NCI-H82 (cell line): ENCODE data around the gene HOXC10.

Experiments
- DNase-seq: peaks from one replicate; lab custom pipeline; 2025; lab: John Stamatoyannopoulos, UW

Gene HOXC10

GRCh38 chr12:53984901-53985691 lies at the start of gene HOXC10:
TSS of gene HOXC10 (plus strand) at chr12:53985146. CDS start at chr12:53985260, 114 bp downstream.
- peak; percentile 99 for DNase-seq

GRCh38 chr12:53935383-53936341 lies 49.3 kb upstream of the HOXC10 start:
- no peak for DNase-seq

GRCh38 chr12:53937099-53937498 lies 47.8 kb upstream of the HOXC10 start:
- DNase-seq: no peak

- DNase-seq: no peak
Measured at GRCh38 chr12:53937596-53938325, 47.2 kb upstream of the HOXC10 start.

GRCh38 chr12:53938326-53939140 lies 46.4 kb upstream of the HOXC10 start, which contains the start of gene HOXC13:
TSS of gene HOXC13 (plus strand) at chr12:53938831. CDS start at chr12:53938907, 76 bp downstream.
- DNase-seq: peak; percentile 100

GRCh38 chr12:53939141-53940108 lies 45.5 kb upstream of the HOXC10 start:
- no peak for DNase-seq

- DNase-seq: no peak
Measured at GRCh38 chr12:53940443-53941014, 44.4 kb upstream of the HOXC10 start.

- no peak for DNase-seq
Measured at GRCh38 chr12:53941187-53941586, 43.8 kb upstream of the HOXC10 start.

- DNase-seq: no peak
Measured at GRCh38 chr12:53941750-53942149, 43.2 kb upstream of the HOXC10 start.

GRCh38 chr12:53942467-53942997 lies 42.4 kb upstream of the HOXC10 start:
- DNase-seq: no peak

GRCh38 chr12:53944209-53944608 lies 40.7 kb upstream of the HOXC10 start:
- no peak for DNase-seq

GRCh38 chr12:53944907-53945847 lies 39.8 kb upstream of the HOXC10 start:
- no peak for DNase-seq

GRCh38 chr12:53947743-53948142 lies 37.2 kb upstream of the HOXC10 start:
- no peak for DNase-seq

GRCh38 chr12:53948650-53949593 lies 36.0 kb upstream of the HOXC10 start:
- DNase-seq: no peak

GRCh38 chr12:53949631-53950436 lies 35.1 kb upstream of the HOXC10 start:
- no peak for DNase-seq

- no peak for DNase-seq
Measured at GRCh38 chr12:53950437-53950773, 34.5 kb upstream of the HOXC10 start.
